Forelimb muscle (tissue), 1 donor: Measurements from ENCODE around the gene IFNK. TPM values are rescaled to one million over a fixed set of nuclear protein-coding genes. Genes with fewer than 3 reads are reported as not detected.

Experiments used
- DNase-seq: peaks from one replicate; pipeline ENCODE4 v3.0.0-alpha.2; 2013; ENCODE audit warnings: low read depth
- polyA plus RNA-seq: library from polyadenylated mRNA; unstranded; fragments of 120-200 nt; gene quantifications from one replicate; pipeline ENCODE4 v1.2.1, GENCODE V29; 2013; ENCODE audit not compliant: insufficient read length

The IFNK gene
- polyA plus RNA-seq, 1 donor, result not detected

DNA sequence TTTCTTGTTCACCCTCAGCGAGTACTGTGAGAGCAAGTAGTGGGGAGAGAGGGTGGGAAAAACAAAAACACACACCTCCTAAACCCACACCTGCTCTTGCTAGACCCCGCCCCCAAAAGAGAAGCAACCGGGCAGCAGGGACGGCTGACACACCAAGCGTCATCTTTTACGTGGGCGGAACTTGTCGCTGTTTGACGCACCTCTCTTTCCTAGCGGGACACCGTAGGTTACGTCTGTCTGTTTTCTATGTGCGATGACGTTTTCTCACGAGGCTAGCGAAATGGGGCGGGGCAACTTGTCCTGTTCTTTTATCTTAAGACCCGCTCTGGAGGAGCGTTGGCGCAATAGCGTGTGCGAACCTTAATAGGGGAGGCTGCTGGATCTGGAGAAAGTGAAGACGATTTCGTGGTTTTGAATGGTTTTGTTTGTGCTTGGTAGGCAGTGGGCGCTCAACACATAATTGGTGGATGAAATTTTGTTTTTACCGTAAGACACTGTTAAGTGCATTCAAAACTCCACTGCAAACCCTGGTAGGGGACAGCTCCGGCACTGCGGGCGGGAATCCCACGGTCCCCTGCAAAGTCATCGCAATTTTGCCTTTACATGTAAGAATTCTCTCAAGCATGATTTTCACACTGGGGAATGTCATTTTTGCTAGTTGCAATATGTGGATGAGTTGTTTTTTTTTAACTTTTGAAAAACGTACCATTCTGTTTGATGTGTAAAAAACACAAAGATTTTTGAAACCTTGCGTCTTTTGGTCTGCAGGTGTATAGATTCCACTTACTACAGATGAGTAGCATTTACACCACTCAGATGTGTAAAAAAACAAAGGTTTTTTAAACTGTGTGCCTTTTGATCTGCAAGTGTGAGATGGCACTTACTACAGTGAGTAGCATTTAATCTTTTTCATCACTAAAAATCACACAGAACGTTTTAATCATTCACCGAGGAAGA, 49.8 kb downstream of the IFNK start:
- DNase-seq, result peak; percentile 96

Other genes starting within 250 kb of the IFNK start
- not detected for gene EQTN, start 227.1 kb upstream of the IFNK start, polyA plus RNA-seq
- gene MOB3B, start 5.5 kb downstream of the IFNK start, polyA plus RNA-seq, result 2.0 TPM
- gene C9orf72, start 49.2 kb downstream of the IFNK start, polyA plus RNA-seq, result 11.5 TPM